AG04450 (cell line): ENCODE measurements around the gene GRIN1. TPM values are rescaled to one million over a fixed set of nuclear protein-coding genes. Genes with fewer than 3 reads are reported as not detected.
"Not testable (repeated sequence)": the region's sequence is repeated elsewhere in the genome, so short reads cannot be mapped to it uniquely, and the experiment has no call there.

ENCODE experiments used
- CTCF ChIA-PET: fragments of 300-600, 350-600 bp; formaldehyde crosslinking; extraction: SDS; loops from one replicate; lab custom pipeline; 2022; ENCODE audit warnings: antibody characterized with exemption, inconsistent platforms; lab: Charles Lee
- POLR2A ChIA-PET: fragments of 350-600 bp; formaldehyde crosslinking; extraction: SDS; loops from one replicate; lab custom pipeline; 2021; ENCODE audit warnings: antibody characterized with exemption, inconsistent platforms; lab: Yijun Ruan, JAX
- DNase-seq: peaks from one replicate; pipeline ENCODE4 v3.0.0-alpha.2; 2011; ENCODE audit warnings: low read depth, low spot score
- H3K27ac ChIP-seq: one replicate; pipeline ENCODE4 v1.5.1; 2012; ENCODE audit warnings: low read depth, low read length, control low read depth
- H3K27me3 ChIP-seq: one replicate; pipeline ENCODE4 v1.6.0; 2012; ENCODE audit warnings: low read length; ENCODE audit not compliant: control insufficient read depth, insufficient read depth
- H3K4me3 ChIP-seq: 2 replicates; pipeline ENCODE4 v1.5.1; 2011; ENCODE audit warnings: mild to moderate bottlenecking, low read depth, low read length, control low read depth
- H3K9me3 ChIP-seq: 2 replicates; pipeline ENCODE4 v1.5.1; 2012; ENCODE audit warnings: low read length; ENCODE audit not compliant: control insufficient read depth, insufficient read depth
- polyA plus RNA-seq: library from polyadenylated mRNA; depleted of rRNA; stranded (reverse); fragments of >200 nt; gene quantifications from 2 replicates; pipeline ENCODE4 v1.2.3, GENCODE V29; 2011
- TF ChIP-seq, protein P1 (sequence below): IDR thresholded peaks from 2 replicates; pipeline ENCODE4 v1.5.1; 2011; ENCODE audit warnings: low read depth, low read length, control low read depth, inconsistent platforms

Gene GRIN1
- polyA plus RNA-seq, 1 experiment, result not detected

DNA sequence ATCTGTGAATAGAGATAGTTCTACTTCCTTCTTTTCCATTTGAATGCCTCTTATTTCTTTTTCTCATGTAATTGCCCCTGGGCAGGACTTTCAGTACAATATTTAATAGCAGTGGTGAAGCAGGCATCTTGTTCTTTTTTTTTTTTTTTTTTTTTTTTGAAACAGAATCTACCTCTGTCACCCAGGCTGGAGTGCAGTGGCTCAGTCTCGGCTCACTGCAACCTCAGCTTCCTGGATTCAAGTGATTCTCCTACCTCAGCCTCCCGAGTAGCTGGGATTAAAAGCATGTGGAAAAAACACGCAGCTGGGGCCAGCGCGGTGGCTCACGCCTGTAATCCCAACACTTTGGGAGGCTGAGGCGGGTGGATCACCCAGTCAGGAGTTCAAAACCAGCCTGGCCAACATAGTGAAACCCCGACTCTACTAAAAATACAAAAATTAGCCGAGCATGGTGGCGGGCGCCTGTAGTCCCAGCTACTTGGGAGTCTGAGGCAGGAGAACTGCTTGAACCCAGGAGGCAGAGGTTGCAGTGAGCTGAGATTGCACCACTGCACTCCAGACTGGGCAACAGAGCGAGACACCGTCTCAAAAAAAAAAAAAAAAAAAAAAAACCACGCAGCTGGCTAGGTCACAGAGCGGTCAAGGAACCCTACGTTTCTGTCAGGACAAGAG, 16.0 kb upstream of the GRIN1 start:
- ChIA-PET POLR2A (interaction anchor here (0.6 to 0.7 kb wide), 3 partner anchors 78 to 111 kb away, joined by 6 to 19 read pairs (median 11); partner anchors contain the start of gene TPRN), CTCF (interaction anchor here (0.6 to 0.7 kb wide), 2 partner anchors 59 to 480 kb away, joined by 3 to 9 read pairs; no protein-coding TSS in a partner anchor)
- not testable (repeated sequence) for H3K9me3 ChIP-seq, H3K27me3 ChIP-seq, H3K4me3 ChIP-seq, H3K27ac ChIP-seq, DNase-seq

DNA sequence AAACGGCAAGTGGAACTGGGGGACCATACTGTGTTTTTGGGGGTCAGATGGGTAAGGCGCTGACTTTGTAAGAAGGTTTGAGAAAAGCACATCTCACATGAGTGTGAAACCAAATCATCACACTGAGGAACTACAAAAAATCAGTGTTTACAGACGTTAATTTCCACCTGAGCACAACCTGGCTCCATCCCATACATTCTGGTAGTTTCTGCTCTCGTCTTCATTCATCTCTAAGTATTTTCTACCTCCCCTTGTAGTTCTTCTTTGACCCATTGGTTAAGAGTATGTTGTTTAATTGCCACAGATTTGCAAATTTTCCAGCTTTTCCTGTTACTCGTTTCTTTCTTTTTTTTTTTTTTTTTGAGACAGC, 15.5 kb upstream of the GRIN1 start:
- Histone ChIP-seq H3K27ac (no peak overlapping the region), H3K9me3 (no peaks in the 10 kb centered on the region), H3K27me3 (no peaks in the 10 kb centered on the region), H3K4me3 (no peak overlapping the region)
- TF ChIP-seq, protein P1, sequence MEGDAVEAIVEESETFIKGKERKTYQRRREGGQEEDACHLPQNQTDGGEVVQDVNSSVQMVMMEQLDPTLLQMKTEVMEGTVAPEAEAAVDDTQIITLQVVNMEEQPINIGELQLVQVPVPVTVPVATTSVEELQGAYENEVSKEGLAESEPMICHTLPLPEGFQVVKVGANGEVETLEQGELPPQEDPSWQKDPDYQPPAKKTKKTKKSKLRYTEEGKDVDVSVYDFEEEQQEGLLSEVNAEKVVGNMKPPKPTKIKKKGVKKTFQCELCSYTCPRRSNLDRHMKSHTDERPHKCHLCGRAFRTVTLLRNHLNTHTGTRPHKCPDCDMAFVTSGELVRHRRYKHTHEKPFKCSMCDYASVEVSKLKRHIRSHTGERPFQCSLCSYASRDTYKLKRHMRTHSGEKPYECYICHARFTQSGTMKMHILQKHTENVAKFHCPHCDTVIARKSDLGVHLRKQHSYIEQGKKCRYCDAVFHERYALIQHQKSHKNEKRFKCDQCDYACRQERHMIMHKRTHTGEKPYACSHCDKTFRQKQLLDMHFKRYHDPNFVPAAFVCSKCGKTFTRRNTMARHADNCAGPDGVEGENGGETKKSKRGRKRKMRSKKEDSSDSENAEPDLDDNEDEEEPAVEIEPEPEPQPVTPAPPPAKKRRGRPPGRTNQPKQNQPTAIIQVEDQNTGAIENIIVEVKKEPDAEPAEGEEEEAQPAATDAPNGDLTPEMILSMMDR, result no peak
- ChIA-PET CTCF (interaction anchor here (0.6 to 0.7 kb wide), 2 partner anchors 14 to 479 kb away, joined by 3 read pairs; no protein-coding TSS in a partner anchor), POLR2A (interaction anchor here (0.6 to 0.7 kb wide), 2 partner anchors 77 to 100 kb away, joined by 6 to 19 read pairs; partner anchors contain the start of gene TPRN)
- no peak for DNase-seq

DNA sequence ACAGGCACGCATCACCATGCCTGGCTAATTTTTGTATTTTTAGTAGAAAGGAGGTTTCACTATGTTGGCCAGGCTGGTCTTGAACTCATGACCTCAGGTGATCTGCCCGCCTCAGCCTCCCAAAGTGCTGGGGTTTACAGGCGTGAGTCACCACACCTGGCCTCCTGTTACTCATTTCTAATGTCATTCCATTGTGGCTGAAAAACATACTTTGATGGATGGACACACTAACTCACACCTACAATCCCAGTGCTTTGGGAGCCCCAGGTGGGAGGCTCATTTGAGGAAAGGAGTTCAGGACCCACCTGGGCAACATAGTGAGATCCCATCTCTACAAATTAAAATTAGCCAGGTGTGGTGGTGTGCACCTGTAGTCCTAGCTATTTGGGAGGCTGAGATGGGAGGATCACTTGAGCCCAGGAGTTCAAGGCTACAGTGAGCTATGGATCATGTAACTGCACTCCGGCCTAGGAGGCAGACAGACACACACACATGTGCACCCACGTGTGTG, 14.9 kb upstream of the GRIN1 start:
- CTCF ChIA-PET, result interaction anchor here (0.6 kb wide), 2 partner anchors 14 to 69 kb away, joined by 3 read pairs; no protein-coding TSS in a partner anchor
- POLR2A ChIA-PET, result not testable (repeated sequence)

DNA sequence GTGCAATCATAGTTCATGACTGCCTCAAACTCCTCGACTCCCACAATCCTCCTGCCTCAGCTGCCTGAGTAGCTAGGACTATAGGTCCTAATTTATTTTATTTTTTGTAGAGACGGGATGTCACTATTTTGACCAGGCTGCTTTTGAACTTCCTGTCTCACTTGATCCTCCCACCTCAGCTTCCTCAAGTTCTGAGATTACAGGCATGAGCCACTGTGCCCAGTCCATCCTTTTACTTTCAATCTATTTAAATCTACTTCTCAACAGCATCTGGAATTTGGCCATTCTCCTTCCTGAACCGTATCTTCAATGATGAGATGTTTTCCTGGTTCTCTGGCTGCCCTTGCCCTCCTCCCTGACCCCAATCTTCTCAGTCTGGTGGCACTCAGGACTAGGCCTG, 12.2 kb upstream of the GRIN1 start:
- TF ChIP-seq, protein P1, result no peak
- H3K9me3 ChIP-seq, result peaks cover 6% of the 10 kb centered on the region; the same call in 1 of the 2 replicates
- ChIA-PET POLR2A (no interaction called here), CTCF (interaction anchor here (0.6 kb wide), 1 partner anchor 8 kb away, joined by 4 read pairs; no protein-coding TSS in a partner anchor)
- H3K4me3 ChIP-seq, result no peak overlapping the region
- no peaks in the 10 kb centered on the region for H3K27me3 ChIP-seq
- no peak overlapping the region for H3K27ac ChIP-seq
- DNase-seq, result no peak

More for the DNA sequence above, 14.9 kb upstream of the GRIN1 start:
- H3K9me3 ChIP-seq, H3K27me3 ChIP-seq, H3K27ac ChIP-seq, H3K4me3 ChIP-seq, DNase-seq: not testable (repeated sequence)

DNA sequence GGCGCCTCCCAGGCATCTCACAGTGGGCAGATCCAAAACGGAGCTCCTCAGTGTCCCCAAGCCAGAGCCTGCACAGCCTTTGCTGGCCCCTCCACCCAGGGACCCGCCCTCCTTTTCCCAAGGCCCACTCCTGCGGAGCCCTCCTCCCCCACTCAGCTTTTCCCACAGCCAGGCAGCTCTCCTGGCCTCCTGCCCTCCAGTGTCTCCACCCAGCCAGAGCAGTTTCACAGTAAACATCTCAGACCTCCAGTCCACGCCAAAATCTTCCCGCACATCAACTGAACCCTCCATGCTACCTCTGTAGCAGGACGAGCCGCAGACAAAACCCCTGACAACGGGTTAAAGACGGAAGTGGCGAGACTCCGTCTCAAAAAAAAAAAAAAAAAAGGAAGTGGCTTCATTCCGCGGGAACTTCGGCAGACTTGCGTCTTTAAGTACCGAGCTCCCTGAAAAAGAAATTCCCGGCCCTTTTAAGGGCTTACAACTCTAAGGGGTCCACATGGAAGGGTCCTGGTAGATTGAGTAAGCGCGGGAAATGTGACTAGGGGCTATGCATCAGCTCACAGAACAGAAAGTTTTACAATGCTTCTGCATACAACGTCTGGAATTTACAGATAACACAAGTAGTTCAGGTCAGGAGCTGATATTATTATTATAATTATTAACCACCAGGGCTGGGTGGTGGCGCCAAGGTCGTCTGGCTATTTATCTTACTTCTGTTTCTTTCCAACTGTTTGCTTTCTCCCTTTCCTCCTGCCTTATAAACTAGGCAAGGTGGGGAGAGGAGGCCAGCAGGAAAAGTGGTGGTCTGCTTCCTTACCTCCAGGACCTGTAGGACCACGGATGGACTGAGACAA, 11.4 kb upstream of the GRIN1 start:
- CTCF ChIA-PET, result interaction anchor here (0.6 to 0.7 kb wide), 2 partner anchors 9 to 13 kb away, joined by 4 to 6 read pairs; no protein-coding TSS in a partner anchor
- Histone ChIP-seq H3K27ac (no peak overlapping the region), H3K9me3 (peaks cover 6% of the 10 kb centered on the region; the same call in 1 of the 2 replicates), H3K4me3 (peak overlapping the region; percentile 32), H3K27me3 (no peaks in the 10 kb centered on the region)
- POLR2A ChIA-PET, result interaction anchor here (0.8 kb wide), 1 partner anchor 73 kb away, joined by 4 read pairs; no protein-coding TSS in a partner anchor
- TF ChIP-seq, protein P1, result no peak
- DNase-seq, result no peak
